ENCODE measurements around the gene OLA1. TPM values are rescaled to one million over a fixed set of nuclear protein-coding genes. Genes with fewer than 3 reads are reported as not detected.

The OLA1 gene
- total and polyA plus RNA-seq, 9 of the 15 experiments (the other 6 are each of a cell fraction or from before 2014, with no cell fraction given) = 208 to 353 (median 225) TPM

- TF ChIP-seq FOXA3 (CRISPR knock-in tag; conservative IDR thresholded peaks at IDR 0.05 in 1 of 2, IDR thresholded peaks at IDR 0.05 in 1 of 2) (peak in 1 of 2 experiments; percentile 58; a peak in 1 of 4 replicates), NR2C1 (IDR thresholded peaks at IDR 0.05) (peak; percentile 9; the same call in 1 of the 2 replicates), NR2C1 (tag; IDR thresholded peaks at IDR 0.05) (no peak), E2F1 (CRISPR knock-in tag; IDR thresholded peaks at IDR 0.05) (0 out of 2 replicates have a peak, but pooled peaks have one; percentile 37), ZBTB11 (CRISPR knock-in tag; IDR thresholded peaks at IDR 0.05) (peak in 1 of 3 experiments; percentile 59; a peak in 1 of 6 replicates), KLF13 (tag; IDR thresholded peaks at IDR 0.05; ENCODE audit: borderline replicate concordance, low read depth) (0 out of 2 replicates have a peak, but pooled peaks have one; percentile 3), E2F6 (IDR thresholded peaks at IDR 0.05; ENCODE audit: borderline replicate concordance in 1 of 2, extremely low read depth in 1 of 2, insufficient read depth in 1 of 2, insufficient read length in 1 of 2, low read depth in 1 of 2, low read length in 1 of 2, poor library complexity in 1 of 2, severe bottlenecking in 1 of 2) (peak in 1 of 2 experiments; percentile 8), SMARCE1 (IDR thresholded peaks at IDR 0.05) (0 out of 2 replicates have a peak, but pooled peaks have one; percentile 5), ZNF592 (IDR thresholded peaks at IDR 0.05) (peak; percentile 84; the same call in 1 of the 2 replicates), MNT (conservative IDR thresholded peaks at IDR 0.05) (peak in 1 of 2 experiments; percentile 16; a peak in 1 of 4 replicates), EP400 (IDR thresholded peaks at IDR 0.05) (peak; percentile 40; the same call in 1 of the 2 replicates), SMC3 (conservative IDR thresholded peaks at IDR 0.05; ENCODE audit: insufficient read depth, low read depth, low read length) (no peak), CHCHD3 (CRISPR knock-in tag; IDR thresholded peaks at IDR 0.05) (0 out of 2 replicates have a peak, but pooled peaks have one; percentile 8)
Observed at GRCh38 chr2:174248998-174249592, 763 bp upstream of the OLA1 start (continued).

All from K562 (cell line).